Right hindlimb (tissue), 1 donor: ENCODE results near the gene TFAP2A.

ENCODE experiments used
- DNase-seq: peaks from one replicate; pipeline ENCODE4 v3.0.0-alpha.2; 2018

The TFAP2A gene

DNA sequence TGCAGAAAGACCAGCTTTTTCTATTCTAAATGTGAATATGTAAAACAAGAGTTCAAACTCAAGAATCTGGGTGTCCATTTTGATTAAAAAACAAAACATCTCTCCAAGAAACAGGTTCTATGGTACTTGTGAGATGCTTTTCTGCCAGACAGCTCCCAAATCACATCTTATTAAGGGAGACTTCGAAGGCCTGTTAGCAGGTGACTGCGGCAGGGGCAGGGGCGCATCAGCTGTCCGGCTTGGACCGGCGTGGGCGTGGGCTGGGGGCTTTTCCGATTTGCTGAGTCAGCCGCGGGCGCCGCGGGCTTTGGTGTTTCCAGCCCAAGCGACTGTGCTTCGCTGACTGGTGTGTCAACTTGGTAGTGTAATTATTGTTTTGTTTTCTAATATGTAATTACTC, 32.6 kb downstream of the TFAP2A start:
- no peak for DNase-seq

DNA sequence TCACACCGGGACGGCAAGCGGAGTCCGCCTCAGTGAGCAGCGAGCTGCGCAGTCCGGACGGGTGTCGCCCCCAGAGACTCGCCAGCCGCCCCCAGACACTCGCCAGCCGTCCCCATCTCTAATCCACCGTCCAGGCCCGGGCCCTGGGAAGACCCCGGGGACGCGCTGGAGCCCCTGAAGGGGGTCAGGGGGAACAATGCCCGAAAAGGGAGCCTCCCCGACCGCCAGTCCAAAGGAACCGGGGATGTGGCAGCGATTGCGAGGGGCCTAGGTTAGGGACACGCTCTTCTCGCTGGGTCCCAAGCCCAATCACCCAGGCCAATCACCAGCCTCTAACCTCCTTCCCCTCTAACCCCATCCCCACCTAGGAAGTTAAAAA, 33.1 kb downstream of the TFAP2A start:
- DNase-seq: no peak

DNA sequence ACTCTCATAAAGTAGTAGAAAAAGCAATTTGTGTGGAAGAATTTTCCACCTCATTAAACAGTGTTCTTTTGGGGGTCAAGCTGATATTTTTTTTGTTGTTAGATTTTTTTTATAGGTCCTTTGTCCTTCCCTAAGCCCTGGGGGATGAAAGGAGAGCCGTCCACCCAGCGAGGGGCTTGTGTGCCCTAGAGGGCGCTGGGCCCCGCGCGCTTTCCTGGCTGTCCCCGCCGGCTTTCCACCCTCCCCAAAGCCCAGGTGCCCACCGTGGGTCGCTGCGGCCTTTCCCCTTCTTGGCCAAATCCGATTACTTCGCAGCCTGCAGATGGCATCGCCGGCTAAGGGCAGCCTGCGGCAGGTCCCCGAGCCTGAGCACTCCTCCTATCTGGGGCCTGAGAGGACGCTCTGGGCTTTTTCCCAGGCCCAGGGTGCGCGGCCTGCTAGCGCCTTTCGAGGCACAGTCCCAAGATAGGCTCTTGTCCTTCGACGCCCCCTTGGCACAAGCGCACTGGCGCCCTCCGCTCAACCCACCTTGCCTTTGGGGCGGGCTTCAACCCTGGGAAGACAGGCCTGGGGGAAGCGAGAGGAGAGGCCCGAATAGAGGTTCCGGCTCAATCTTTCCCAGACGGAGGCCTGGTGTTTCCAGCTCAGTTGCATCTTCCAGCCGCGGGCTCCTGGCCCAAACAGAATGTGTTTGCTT, 33.6 kb downstream of the TFAP2A start:
- no peak for DNase-seq

DNA sequence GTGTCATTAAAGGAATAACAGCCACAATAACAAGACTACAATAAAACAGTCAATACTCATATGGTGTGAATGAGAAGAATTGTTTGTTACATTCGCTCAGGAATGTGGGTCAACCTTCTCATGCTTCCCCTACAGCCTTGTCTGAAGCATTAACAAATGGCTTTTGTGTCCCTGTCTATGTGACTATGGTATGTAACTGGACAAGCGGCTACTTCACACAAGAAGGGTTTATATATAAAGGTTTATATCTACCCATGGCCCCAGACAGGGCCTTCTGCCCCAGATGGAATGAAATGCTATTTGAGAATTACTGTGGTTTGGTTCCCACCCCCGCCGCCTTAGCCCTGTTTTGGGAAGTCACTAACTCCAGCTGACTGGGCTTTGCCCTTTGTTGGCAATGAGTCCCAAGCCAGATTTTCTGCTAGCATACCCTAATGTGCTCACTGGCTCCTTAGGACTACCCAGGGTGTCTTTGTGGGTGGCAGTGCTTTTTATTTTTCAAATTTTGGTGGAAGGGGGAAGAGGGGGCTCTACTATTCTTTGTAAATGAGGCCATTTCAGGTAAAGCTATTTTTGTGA, 39.4 kb downstream of the TFAP2A start:
- no peak for DNase-seq

DNA sequence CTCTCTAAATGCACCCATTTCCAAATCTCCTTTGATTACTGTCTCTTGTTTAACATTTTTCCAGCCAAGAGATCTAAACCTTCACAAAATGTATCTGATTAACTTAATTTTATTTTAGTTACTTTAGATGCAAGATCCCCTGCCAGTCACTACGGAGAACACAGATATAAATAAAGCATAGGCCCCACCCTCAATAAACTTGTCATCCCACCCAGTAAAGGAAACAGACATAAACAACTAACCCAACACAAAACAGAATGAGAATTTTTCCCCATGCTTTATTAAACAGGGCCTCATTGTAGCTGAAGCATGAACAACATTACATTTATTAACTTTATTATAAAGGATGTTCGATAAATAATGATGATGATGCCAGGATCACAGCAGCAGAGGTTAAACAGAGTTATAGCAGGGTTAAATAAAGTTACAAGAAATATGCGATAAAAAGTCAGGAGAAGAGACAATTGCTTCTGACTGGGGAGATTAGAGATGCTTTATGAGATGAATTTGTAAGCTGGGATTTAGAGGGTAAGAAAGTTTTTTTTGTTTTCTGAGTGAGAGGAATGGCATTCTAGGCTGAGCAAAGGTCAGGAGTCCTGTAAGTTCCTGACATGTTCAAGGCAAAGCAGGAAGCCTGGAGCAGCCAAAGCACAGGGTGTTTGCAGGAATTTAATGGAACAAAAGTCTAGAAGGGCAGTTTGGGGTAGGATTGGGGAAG, 41.1 kb downstream of the TFAP2A start:
- DNase-seq: no peak

DNA sequence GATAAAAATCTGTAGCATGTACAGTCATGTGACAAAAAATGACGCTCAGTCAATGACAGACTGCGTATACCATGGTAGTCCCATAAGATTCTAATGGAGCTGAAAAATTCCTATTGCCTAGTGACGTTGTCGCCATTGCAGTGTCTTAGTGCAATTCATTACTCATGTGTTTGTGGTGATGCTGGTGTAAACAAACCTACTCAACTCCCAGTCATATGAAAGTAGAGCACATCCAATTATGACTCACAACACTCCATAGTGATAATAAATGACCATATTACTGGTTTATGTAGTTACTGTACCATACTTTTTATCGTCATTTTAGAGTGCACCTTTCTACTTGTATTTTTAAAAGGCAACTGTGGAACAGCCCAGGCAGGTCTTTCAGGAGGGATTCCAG, 45.0 kb downstream of the TFAP2A start:
- no peak for DNase-seq

DNA sequence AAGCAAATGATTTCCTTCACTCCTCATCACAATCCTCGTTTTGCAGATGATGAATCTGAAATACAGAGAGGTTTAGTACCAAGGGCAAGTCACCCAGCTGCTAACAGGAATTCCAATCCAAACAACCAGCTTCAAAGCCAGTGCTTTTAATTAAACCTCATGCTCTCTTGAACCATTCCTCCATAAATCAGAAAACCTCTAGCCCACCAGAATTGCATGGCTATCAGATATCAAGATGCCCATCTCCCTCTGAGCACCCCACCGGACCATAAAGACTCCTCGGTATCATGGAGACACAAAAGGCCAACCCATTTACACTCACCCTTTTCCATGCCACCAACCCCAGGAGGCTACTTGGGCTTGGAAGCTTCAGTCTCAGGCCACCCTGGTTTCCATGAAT, 46.0 kb downstream of the TFAP2A start:
- DNase-seq: no peak

DNA sequence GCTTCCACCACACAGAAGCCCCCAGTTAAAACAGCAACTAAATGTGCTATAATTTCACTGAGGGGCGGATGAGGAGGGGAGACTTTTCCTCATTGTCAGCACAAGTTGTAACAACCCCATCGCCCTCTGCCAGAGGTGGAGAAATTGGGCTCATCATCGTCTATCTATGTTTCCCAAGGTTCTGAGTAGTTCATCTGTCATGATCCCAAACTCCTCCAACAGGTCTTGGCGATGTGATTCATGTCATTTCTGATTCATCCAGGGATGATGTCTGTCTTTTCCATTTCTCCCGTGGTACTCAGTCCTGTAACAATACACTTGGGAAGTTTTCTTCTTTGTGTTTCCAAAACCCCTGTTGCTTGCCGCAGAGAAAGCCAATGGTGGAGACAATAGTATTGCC, 51.0 kb downstream of the TFAP2A start:
- DNase-seq: no peak

DNA sequence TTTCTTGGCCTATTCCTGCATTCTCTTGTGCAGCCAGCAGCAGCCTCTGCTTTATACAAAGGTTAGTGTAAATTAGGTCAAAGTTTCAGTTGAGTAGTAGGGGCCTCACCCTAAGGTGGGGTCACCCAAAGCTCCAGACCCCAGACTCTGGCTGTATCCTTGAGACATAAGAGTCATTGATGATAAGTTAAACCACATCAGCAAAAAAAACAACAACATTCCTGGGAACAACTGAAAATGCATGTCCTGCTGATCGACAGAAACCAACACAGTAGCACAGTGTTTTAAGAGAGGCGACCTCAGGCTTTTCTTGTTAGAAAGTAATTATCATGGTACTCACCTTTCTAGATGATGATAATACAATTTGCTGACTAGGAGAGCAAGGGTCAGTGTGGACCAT, 52.6 kb downstream of the TFAP2A start:
- no peak for DNase-seq

DNA sequence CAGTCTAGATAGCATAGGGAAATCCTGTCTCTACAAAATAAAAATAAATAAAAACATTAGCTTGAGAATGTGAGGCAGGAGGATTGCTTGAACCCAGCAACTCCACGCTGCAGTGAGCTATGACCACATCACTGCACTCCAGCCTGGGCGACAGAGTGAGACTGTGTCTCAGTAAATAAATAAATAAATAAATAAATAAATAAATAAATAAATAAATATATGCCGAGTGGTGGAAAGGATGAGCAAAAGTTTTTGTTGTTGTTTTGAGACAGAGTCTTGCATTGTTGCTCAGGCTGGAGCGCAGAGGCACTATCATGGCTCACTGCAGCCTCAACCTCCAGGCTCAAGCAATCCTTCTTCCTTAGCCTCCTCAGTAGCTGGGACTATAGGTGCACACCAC, 53.4 kb downstream of the TFAP2A start:
- DNase-seq: no peak

DNA sequence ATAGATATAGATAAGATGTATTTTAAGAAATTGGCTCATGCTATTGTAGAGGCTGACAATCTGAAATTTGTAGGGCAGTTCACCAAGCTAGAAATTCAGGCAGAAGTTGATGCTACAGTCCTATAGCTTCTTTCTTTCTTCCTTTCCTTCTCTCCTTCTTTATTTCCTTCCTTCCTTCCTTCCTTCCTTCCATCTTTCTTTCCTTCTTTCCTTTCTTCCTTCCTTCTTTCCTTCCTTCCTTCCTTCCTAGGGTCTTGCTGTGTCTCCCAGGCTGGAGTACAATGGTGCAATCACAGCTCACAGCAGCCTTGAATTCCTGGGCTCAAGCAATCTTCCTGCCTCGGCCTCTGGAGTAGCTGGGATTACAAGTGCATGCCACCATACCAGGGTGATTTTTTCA, 55.3 kb downstream of the TFAP2A start:
- DNase-seq: no peak

DNA sequence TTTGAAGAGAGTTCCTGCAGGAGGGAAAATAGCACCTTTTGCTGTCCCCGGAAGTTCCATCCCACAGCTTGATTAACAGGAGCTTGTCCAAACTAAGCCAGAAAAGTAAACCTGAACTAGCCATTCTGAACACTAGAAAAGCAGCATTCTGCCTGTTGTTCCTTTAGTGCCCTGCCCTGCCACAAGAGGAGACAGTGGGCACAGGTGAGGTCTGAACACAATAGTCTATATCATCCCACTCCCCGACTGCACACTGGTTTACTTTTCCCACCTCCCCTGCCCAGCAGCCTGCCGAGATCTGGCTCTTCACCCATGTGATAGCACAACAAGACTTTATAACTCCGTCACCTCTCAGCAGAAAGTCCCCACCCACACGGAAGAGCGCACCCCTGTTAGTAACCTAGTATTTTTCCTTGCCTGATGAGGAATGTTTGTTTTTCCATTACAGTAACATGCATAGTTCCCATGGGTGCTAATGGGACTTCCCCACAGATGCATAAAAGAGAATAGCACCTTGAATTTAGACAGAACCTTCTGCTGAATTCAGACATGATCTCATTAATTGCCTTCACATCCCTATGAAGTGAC, 59.7 kb downstream of the TFAP2A start:
- no peak for DNase-seq

DNA sequence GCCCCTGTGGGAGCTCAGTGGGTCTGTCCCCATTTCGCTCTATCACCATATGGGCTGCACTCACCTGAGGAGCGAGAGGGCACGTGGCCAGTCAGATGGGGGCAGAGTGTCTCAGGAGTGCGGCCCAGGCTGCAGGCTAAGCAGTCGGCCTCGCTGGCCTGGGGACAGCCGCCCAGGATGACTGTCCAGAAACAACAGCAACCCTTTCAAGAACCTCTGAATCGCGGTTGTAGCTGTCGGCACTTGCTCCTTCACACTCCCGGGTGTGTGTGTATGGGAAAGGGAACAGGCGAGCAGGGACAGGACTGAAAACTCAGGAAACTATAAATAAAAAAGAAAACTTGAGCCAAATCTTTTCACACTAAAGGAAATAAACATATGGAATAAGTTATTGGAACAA, 63.1 kb downstream of the TFAP2A start:
- peak; percentile 81 for DNase-seq

DNA sequence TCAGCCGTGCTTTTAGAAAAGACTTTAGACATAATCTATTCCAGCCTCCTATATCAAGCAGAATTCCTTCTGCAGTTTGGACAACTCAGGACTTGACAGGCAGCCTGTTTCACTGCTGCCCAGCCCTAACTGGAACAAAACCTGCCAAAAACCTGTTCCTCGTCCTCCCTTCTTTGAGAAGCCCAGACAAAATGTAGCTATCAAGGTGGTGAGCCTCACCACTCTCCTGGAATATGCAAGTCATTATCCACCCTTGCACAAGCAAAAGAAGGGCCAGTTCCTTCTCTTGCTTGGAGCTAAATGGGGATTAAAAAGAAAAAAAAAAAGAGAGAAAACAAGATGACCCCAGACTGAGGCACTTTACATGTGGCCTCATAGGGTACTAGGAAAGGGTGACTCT, 64.2 kb downstream of the TFAP2A start:
- no peak for DNase-seq

DNA sequence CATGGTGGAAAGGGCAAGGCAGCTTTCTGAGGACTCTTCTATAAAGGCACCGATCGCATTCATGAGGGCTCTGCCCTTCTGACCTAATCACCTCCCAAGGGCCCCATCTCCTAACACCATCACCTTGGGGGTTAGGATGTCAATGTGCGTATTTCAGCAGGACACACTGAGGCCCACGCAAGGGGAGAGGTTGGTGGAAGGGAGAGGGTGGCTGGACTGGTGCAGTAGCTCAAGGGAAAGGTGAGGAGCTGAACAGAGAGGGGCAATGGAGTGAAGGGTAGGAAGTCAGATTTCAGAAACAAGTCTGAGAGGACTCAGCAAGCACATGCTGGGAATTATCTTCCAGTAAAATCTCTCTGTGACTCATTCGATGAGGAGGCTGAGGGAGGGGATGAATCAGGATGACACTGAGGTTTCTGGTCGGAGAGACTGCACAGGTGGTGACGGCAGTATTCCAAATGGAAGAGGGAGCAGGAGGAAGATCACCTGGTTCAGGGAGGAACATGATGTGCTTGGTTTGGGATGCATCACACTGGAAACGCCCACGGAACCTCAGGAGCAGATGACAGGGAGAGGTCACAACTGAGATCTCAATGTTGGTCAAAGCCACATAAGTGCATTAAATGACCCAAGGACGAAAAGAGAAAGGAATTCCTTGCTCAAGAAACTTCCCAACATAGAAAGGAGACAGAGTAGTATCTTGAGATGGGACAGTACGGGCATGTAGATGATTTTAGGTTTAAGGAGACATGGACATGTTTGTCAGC, 67.1 kb downstream of the TFAP2A start:
- DNase-seq: no peak
